Gastroesophageal sphincter (tissue), 4 donors: ENCODE measurements around the gene COL19A1. TPM values are rescaled to one million over a fixed set of nuclear protein-coding genes. Genes with fewer than 3 reads are reported as not detected.

Experiments
- ATAC-seq: fragments of 150-250 bp; one replicate; pipeline ENCODE4 v1.9.1; 2016; ENCODE audit warnings: mild to moderate bottlenecking, moderate library complexity
- H3K27ac ChIP-seq, 4 donors: fragments of 200-600 bp; sonication (generic) in 3 of 4; 1 replicate in 3 of 4; 2 replicates in 1 of 4; pipeline ENCODE4 v1.5.1; 2016 to 2019
- H3K27me3 ChIP-seq: fragments of 200-600 bp; sonication (generic); one replicate; pipeline ENCODE4 v1.5.1; 2019
- H3K36me3 ChIP-seq, 2 donors: fragments of 200-600 bp; sonication (generic); one replicate each; pipeline ENCODE4 v1.5.1; 2019; ENCODE audit warnings: control low read depth in 1 of 2
- H3K4me1 ChIP-seq, 3 donors: fragments of 200-600 bp; sonication (generic); 1 replicate in 2 of 3; 2 replicates in 1 of 3; pipeline ENCODE4 v1.5.1; 2016 to 2019; ENCODE audit warnings: control low read depth in 2 of 3
- H3K4me3 ChIP-seq, 2 donors: fragments of 200-600 bp; sonication (generic); one replicate each; pipeline ENCODE4 v1.5.1; 2019; ENCODE audit warnings: mild to moderate bottlenecking in 1 of 2, moderate library complexity in 1 of 2
- H3K9me3 ChIP-seq, 3 donors: fragments of 200-600 bp; sonication (generic); one replicate each; pipeline ENCODE4 v1.5.1; 2017 to 2019; ENCODE audit warnings: control low read depth in 2 of 3
- CTCF ChIP-seq, 4 experiments: fragments of 200-600 bp in 2 of 4; fragments of 450-650 bp in 2 of 4; sonication (generic) in 1 of 4; IDR thresholded peaks; one replicate each; pipeline ENCODE4 v1.5.1; 2017 to 2019; ENCODE audit warnings: antibody characterized with exemption in 4 of 4, mild to moderate bottlenecking in 2 of 4, moderate library complexity in 2 of 4
- EP300 ChIP-seq: sonication (generic); formaldehyde crosslinking; IDR thresholded peaks from one replicate; pipeline ENCODE4 v1.6.1; 2017; ENCODE audit warnings: antibody characterized with exemption, mild to moderate bottlenecking
- POLR2A ChIP-seq, 2 donors: fragments of 450-650 bp; IDR thresholded peaks; one replicate each; pipeline ENCODE4 v1.6.1; 2017; ENCODE audit warnings: antibody characterized with exemption in 2 of 2, mild to moderate bottlenecking in 2 of 2, moderate library complexity in 1 of 2
- POLR2AphosphoS5 ChIP-seq: sonication (generic); formaldehyde crosslinking; IDR thresholded peaks from one replicate; pipeline ENCODE4 v1.6.1; 2017; ENCODE audit warnings: antibody characterized with exemption
- WGBS, 2 donors: methylation state at CpG; one replicate each; pipeline ENCODE4 v1.1.5; 2018; ENCODE audit warnings: low coverage in 1 of 2; 5-methylcytosine and 5-hydroxymethylcytosine counted together
- total RNA-seq, 4 donors: library from RNA; depleted of rRNA; stranded (reverse); fragments of >200 nt; gene quantifications; one replicate each; pipeline ENCODE4 v1.1.0, GENCODE V29; 2016

COL19A1 gene
- total RNA-seq, 4 donors from 2014 or later = 3.7 to 15.6 (median 6.5) TPM

- TF ChIP-seq POLR2A (IDR thresholded peaks at IDR 0.05) (no peak), EP300 (no peak), CTCF (IDR thresholded peaks at IDR 0.05) (no peak), POLR2AphosphoS5 (no peak)
- Histone ChIP-seq H3K36me3 (no peaks in the 10 kb centered on the region), H3K4me1 (peaks cover 0 to 6% (median 0%) of the 10 kb centered on the region in 3 donors), H3K27me3 (no peaks in the 10 kb centered on the region), H3K27ac (no peak overlapping the region), H3K4me3 (no peak overlapping the region), H3K9me3 (no peaks in the 10 kb centered on the region)
- 71 to 78% methylated on average over 3 to 6 of the region's 7 CpGs for whole genome bisulfite sequencing, 2 donors
- no peak for ATAC-seq
These were observed 375.6 kb downstream of the COL19A1 start for GRCh38 chr6:70241991-70242420.

GRCh38 chr6:70246118-70246517 lies 379.8 kb downstream of the COL19A1 start:
- WGBS, 2 donors = 87 to 97% methylated on average over 2 to 5 of the region's 7 CpGs
- no peak overlapping the region for H3K4me3 ChIP-seq
- no peaks in the 10 kb centered on the region for H3K9me3 ChIP-seq
- no peaks in the 10 kb centered on the region for H3K27me3 ChIP-seq
- H3K4me1 ChIP-seq = peaks cover 0 to 6% (median 0%) of the 10 kb centered on the region in 3 donors
- H3K36me3 ChIP-seq = no peaks in the 10 kb centered on the region
- TF ChIP-seq POLR2AphosphoS5 = no peak
- TF ChIP-seq CTCF (IDR thresholded peaks at IDR 0.05) = no peak
- TF ChIP-seq EP300 = no peak
- TF ChIP-seq POLR2A (IDR thresholded peaks at IDR 0.05) = no peak
- ATAC-seq = no peak
- H3K27ac ChIP-seq = no peak overlapping the region

- no peak for ATAC-seq
- Histone ChIP-seq H3K36me3 (no peaks in the 10 kb centered on the region), H3K27ac (no peak overlapping the region), H3K27me3 (no peaks in the 10 kb centered on the region), H3K4me3 (no peak overlapping the region), H3K9me3 (no peaks in the 10 kb centered on the region), H3K4me1 (no peaks in the 10 kb centered on the region)
- TF ChIP-seq POLR2AphosphoS5 (no peak), POLR2A (IDR thresholded peaks at IDR 0.05) (no peak), EP300 (no peak), CTCF (IDR thresholded peaks at IDR 0.05) (no peak)
- 89 to 100% methylated on average over 2 of the region's 2 CpGs for WGBS, 2 donors
These were observed 386.2 kb downstream of the COL19A1 start for GRCh38 chr6:70252604-70253003.

- TF ChIP-seq CTCF (IDR thresholded peaks at IDR 0.05) (no peak), EP300 (no peak)
- Histone ChIP-seq H3K36me3 (no peaks in the 10 kb centered on the region), H3K27me3 (no peaks in the 10 kb centered on the region), H3K4me3 (no peak overlapping the region), H3K27ac (no peak overlapping the region), H3K9me3 (no peaks in the 10 kb centered on the region), H3K4me1 (no peaks in the 10 kb centered on the region)
- no peak for ATAC-seq
- 70 to 84% methylated on average over 3 of the region's 3 CpGs for WGBS, 2 donors
These were observed 387.6 kb downstream of the COL19A1 start for GRCh38 chr6:70253923-70254322.

- no peak overlapping the region for H3K4me3 ChIP-seq
- H3K36me3 ChIP-seq = no peaks in the 10 kb centered on the region
- no peak for TF ChIP-seq EP300
- TF ChIP-seq CTCF (IDR thresholded peaks at IDR 0.05) = no peak
- TF ChIP-seq POLR2AphosphoS5 = no peak
- no peak for TF ChIP-seq POLR2A (IDR thresholded peaks at IDR 0.05)
- ATAC-seq = no peak
- H3K27ac ChIP-seq = no peak overlapping the region
- 100% methylated on average over 1 to 2 of the region's 2 CpGs for WGBS, 2 donors
- no peaks in the 10 kb centered on the region for H3K4me1 ChIP-seq
- H3K9me3 ChIP-seq = no peaks in the 10 kb centered on the region
- H3K27me3 ChIP-seq = no peaks in the 10 kb centered on the region
These were observed 388.4 kb downstream of the COL19A1 start for GRCh38 chr6:70254784-70255183.
